C4-2B (cell line): ENCODE measurements around the gene TPMT.

Experiments
- H3K27ac ChIP-seq: fragments of 450-650 bp; 2 replicates; pipeline ENCODE4 v1.5.1; 2017
- CTCF ChIP-seq: fragments of 450-650 bp; conservative IDR thresholded peaks from 2 replicates; pipeline ENCODE4 v1.5.1; 2017; ENCODE audit warnings: mild to moderate bottlenecking
- ZFX ChIP-seq: fragments of 450-650 bp; IDR thresholded peaks from 2 replicates; pipeline ENCODE4 v1.6.1; 2017

Gene TPMT

DNA sequence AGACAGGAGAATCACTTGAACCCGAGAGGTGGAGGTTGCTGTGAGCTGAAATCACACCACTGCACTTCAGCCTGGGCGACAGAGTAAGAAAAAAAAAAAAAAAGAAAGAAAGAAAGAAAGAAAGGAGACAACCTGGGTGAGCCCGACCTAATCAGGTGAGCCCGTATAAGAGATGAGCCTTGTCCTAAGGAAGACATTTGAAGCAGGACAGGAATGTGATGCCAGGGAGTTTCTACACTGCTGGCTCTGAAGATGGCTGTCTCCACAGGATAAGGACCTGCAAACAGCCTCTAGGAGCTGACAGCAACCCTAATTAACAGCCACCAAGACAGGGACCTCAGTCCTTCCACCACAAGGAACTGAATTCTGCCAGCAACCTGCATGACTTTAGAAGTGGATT lies 74.3 kb downstream of the TPMT start:
- no peak for TF ChIP-seq ZFX
- TF ChIP-seq CTCF, result no peak
- H3K27ac ChIP-seq, result no peak overlapping the region

- no peak for TF ChIP-seq ZFX
- no peak for TF ChIP-seq CTCF
- H3K27ac ChIP-seq, result no peak overlapping the region
Measured at GRCh38 chr6:18078866-18079265, 76.0 kb downstream of the TPMT start.
